ENCODE data around the gene EIF2D.

- no peak for TF ChIP-seq EZH2 (IDR thresholded peaks at IDR 0.05; ENCODE audit: low read length, unreplicated experiment)
- TF ChIP-seq, protein P1, sequence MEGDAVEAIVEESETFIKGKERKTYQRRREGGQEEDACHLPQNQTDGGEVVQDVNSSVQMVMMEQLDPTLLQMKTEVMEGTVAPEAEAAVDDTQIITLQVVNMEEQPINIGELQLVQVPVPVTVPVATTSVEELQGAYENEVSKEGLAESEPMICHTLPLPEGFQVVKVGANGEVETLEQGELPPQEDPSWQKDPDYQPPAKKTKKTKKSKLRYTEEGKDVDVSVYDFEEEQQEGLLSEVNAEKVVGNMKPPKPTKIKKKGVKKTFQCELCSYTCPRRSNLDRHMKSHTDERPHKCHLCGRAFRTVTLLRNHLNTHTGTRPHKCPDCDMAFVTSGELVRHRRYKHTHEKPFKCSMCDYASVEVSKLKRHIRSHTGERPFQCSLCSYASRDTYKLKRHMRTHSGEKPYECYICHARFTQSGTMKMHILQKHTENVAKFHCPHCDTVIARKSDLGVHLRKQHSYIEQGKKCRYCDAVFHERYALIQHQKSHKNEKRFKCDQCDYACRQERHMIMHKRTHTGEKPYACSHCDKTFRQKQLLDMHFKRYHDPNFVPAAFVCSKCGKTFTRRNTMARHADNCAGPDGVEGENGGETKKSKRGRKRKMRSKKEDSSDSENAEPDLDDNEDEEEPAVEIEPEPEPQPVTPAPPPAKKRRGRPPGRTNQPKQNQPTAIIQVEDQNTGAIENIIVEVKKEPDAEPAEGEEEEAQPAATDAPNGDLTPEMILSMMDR (conservative IDR thresholded peaks at IDR 0.05; ENCODE audit: low read depth, low read length) = no peak
- no peak for TF ChIP-seq EZH2phosphoT487 (IDR thresholded peaks at IDR 0.05; ENCODE audit: borderline replicate concordance, low read length)
Measured at GRCh38 chr1:206554701-206555472, 57.4 kb downstream of the EIF2D start.

Measured in PC-3 (cell line).